ENCODE data around the gene MUC6. TPM values are rescaled to one million over a fixed set of nuclear protein-coding genes. Genes with fewer than 3 reads are reported as not detected.
A peak's percentile ranks its signal among the peaks of the same experiment; 100 is the strongest.

The MUC6 gene
- total RNA-seq, 1 donor from 2014 or later = not detected

DNA sequence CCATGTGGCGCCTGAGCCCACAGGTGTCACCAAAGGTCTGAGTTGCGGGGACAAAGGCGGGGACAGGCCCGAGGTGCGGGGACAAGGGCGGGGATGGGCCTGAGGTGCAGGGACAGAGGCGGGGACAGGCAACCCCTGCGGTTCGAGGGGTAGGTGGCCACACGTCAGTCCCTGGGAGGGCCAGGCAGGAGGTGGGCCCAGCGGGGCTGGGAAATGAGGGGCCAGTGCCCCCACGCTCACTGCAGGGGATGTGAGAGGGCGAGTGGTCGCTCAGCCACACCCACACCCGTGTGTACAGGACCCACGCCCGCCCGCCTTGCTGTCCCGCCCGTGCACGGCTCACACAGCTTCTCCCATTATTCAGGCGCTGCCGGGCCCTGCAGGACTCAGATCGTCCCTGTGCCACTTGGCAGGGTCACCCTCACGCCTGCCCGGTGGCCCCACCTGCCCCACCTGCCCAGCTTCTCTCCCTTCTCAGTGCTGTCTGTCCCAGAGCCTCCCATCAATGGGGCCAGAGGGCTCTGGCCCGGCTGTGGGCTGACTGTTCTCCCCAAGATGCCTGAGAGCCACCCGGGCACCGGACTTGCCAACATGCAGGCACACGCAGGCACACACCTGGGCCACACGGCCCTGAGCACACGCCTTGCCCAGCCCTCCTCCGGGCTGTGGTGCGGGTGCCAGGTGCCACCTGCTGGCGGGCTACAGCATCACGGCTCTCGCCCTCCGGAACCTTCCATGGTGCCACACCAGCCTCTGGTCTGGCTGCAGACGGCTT is 14.2 kb upstream of the MUC6 start:
- ATAC-seq (peak; percentile 93), DNase-seq (peak; percentile 89)
- Histone ChIP-seq H3K9me3 (no peaks in the 10 kb centered on the region), H3K4me1 (peaks cover 7% of the 10 kb centered on the region), H3K4me3 (no peak overlapping the region), H3K27ac (no peak overlapping the region), H3K36me3 (no peaks in the 10 kb centered on the region), H3K27me3 (peaks cover 15% of the 10 kb centered on the region)
- TF ChIP-seq, protein P1, sequence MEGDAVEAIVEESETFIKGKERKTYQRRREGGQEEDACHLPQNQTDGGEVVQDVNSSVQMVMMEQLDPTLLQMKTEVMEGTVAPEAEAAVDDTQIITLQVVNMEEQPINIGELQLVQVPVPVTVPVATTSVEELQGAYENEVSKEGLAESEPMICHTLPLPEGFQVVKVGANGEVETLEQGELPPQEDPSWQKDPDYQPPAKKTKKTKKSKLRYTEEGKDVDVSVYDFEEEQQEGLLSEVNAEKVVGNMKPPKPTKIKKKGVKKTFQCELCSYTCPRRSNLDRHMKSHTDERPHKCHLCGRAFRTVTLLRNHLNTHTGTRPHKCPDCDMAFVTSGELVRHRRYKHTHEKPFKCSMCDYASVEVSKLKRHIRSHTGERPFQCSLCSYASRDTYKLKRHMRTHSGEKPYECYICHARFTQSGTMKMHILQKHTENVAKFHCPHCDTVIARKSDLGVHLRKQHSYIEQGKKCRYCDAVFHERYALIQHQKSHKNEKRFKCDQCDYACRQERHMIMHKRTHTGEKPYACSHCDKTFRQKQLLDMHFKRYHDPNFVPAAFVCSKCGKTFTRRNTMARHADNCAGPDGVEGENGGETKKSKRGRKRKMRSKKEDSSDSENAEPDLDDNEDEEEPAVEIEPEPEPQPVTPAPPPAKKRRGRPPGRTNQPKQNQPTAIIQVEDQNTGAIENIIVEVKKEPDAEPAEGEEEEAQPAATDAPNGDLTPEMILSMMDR (IDR thresholded peaks at IDR 0.05) = peak; percentile 88
- intact Hi-C loops (cut with DNase I) = no loop called here

DNA sequence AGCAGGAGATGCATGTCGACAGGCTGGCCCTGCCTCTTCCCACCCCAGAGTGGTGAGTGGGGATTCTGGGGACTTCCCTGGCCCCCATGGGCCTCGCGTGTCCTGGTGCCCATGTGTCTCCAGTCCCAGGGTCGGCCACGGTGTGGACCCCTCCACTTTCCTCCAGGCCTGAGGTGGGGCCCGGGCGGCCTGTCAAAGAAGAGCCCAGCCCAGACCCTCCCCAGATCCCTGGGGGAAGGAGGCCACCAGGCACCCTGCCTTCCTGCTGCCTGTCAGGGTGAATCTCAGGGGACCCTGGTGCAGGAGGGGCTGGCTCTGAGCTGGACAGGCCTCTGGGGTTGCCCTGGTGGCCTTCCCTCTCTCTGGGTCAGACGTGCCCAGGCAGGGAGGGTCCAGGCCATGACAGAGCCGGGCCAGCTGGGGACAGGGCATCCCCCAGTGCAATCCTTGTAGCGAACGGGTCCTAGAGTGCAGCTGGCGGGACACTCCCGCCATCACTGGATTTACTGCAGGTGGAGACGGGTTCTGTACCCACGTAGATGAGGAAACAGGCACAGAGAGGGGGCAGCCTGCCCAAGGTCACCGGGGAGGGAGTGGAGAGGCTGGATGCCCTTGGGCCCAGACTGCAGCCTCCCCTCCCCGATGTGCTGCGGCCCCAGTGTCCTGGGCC is 13.5 kb upstream of the MUC6 start:
- no peak overlapping the region for H3K4me3 ChIP-seq
- H3K9me3 ChIP-seq = no peaks in the 10 kb centered on the region
- TF ChIP-seq, protein P1 (IDR thresholded peaks at IDR 0.05) = no peak
- intact Hi-C loops (cut with DNase I) = no loop called here
- DNase-seq = no peak
- no peak for ATAC-seq
- H3K27ac ChIP-seq = no peak overlapping the region
- H3K36me3 ChIP-seq = no peaks in the 10 kb centered on the region
- peaks cover 7% of the 10 kb centered on the region for H3K4me1 ChIP-seq
- H3K27me3 ChIP-seq = peaks cover 12% of the 10 kb centered on the region

DNA sequence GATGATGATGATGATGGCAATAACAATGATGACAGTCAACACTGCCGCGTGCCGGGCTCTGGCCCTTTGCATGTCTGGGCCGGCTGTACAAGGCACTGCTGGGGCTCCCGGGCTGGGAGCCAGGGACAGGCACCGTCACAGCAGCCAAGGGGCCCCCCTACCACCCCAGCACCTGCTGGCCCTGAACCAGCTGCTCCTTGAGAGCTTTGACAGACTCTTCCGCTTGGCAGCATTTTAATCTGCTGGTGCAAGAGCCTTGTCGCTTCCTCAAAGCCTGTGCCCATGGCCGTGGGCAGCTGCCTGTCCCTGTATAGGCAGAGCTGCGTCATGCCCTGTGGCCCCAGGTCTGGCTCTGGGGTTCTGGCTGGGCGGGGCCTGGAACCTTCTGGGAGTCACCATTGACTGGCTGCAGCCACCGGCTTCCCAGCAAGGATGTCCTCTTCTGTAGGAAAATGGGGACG is 12.9 kb upstream of the MUC6 start:
- DNase-seq = peak; percentile 83
- peaks cover 2% of the 10 kb centered on the region for H3K4me1 ChIP-seq
- no peaks in the 10 kb centered on the region for H3K9me3 ChIP-seq
- peak; percentile 59 for ATAC-seq
- no peak overlapping the region for H3K27ac ChIP-seq
- TF ChIP-seq, protein P1 (IDR thresholded peaks at IDR 0.05) = no peak
- no peak overlapping the region for H3K4me3 ChIP-seq
- intact Hi-C loops (cut with DNase I) = no loop called here
- no peaks in the 10 kb centered on the region for H3K36me3 ChIP-seq
- H3K27me3 ChIP-seq = peaks cover 11% of the 10 kb centered on the region

DNA sequence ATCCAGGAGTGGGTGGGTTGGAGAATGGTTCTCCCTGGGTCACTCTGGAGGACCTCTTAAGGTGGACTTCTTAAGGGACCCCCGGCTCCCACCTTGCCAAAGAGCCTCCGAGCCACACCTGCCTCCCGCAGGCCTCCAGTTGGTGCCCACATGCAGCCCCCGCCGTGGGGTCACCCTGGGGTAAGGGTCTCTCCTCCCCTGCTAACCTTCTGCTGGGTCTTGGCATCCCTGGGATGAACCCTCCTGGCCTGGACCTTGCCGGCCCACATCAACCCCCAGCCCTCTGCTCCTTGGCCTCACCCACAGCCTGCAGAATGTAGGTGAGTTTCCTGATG is 12.5 kb upstream of the MUC6 start:
- H3K4me3 ChIP-seq = no peak overlapping the region
- H3K9me3 ChIP-seq = no peaks in the 10 kb centered on the region
- DNase-seq (peak; percentile 60), ATAC-seq (no peak)
- peaks cover 11% of the 10 kb centered on the region for H3K27me3 ChIP-seq
- H3K27ac ChIP-seq = no peak overlapping the region
- TF ChIP-seq, protein P1 (IDR thresholded peaks at IDR 0.05) = no peak
- no peaks in the 10 kb centered on the region for H3K4me1 ChIP-seq
- no peaks in the 10 kb centered on the region for H3K36me3 ChIP-seq
- intact Hi-C loops (cut with DNase I) = no loop called here

DNA sequence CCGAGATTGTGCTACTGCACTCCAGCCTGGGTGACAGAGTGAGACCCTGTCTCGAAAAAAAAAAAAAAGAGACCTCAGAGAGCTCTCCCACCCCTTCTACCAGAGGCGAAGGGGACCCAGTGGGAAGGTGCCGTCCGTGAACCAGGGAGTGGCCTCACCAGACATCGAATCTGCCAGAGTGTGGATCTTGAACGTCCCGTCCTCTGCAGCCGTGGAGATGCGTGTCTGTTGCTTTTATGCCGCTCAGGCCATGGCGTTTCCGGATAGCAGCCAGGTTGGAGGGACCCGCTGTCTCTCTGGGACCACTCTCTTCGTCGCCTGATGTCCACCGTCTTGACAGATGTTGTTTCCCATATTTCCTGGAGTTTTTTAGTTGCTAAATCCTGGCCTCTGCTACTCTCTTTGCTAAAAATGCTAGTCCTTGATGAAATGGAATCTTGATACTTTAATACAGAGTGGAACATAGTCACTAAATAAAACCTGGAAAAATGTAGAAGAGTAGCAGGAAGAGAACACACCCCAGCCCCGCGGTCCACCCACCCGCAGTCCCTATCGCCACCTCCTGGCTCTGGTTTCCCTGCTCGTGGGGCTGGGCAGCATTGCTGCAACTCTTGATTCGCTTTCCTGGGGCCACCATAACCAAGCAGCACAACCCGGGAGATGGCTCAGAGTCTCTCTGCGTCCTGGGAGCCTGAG is 12.0 kb upstream of the MUC6 start:
- H3K4me3 ChIP-seq = no peak overlapping the region
- H3K4me1 ChIP-seq = no peaks in the 10 kb centered on the region
- peaks cover 10% of the 10 kb centered on the region for H3K27me3 ChIP-seq
- no peaks in the 10 kb centered on the region for H3K9me3 ChIP-seq
- ATAC-seq (no peak), DNase-seq (peak; percentile 60)
- no peaks in the 10 kb centered on the region for H3K36me3 ChIP-seq
- H3K27ac ChIP-seq = no peak overlapping the region
- TF ChIP-seq, protein P1 (IDR thresholded peaks at IDR 0.05) = no peak
- intact Hi-C loops (cut with DNase I) = no loop called here
